ENCODE data around the gene KCMF1.

Gene KCMF1

DNA sequence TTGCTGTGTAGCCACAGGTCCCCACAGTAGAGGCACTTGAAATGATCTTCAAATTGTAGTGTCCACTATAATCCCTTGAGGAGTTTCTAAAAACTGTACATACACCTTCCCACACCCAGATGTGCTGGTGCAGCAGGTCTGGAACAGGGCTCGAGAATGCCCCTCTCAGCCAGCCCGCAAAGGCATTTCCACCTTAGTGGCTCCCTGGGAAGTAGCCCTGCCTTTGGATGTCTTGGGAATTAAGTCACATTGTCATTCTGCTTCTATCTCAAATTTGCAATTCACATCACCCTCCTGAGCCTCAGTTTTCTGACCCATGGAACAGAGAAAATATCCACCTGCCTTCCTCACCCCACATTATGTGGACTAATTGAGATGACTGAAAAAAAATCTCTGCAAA, 118.0 kb downstream of the KCMF1 start:
- DNase-seq = no peak

DNA sequence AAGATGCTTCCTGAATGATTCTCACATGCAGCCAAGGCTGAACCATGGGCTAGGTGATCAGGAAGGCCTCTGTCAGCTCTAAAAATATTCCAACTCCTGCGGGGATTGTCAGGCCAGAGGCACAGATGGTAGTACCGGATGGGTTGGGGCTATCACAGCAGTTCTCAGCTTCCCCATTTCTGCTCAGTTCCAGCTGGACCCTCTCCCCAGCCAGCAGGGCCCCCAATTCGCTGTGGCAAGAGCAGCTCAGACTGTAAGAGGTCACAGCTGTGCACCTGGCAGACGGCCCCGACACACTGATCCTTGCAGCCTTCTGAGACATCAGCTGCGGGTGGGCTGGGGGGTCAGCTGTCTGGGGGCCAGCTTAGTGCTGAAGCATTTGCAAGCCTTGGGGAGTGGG, 118.6 kb downstream of the KCMF1 start:
- no peak for DNase-seq

DNA sequence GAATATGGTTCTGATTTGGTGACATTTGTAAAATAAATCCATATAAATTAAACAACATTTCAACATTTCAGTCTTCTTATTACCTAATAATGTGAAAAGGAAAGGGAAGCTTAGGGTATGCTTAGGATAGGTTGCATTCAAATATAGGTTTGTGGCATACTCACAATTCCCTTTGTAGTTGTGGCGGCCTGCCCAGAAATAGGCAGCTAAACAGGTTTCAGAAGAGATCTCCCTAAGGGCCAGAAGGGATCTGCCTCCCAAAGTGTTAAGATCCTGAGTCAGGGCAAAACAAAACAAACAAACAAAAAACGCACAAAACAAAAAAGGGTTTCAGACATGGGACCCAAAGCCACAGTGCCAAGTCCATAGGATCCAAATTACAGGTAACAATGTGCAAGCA, 120.9 kb downstream of the KCMF1 start:
- DNase-seq = no peak

DNA sequence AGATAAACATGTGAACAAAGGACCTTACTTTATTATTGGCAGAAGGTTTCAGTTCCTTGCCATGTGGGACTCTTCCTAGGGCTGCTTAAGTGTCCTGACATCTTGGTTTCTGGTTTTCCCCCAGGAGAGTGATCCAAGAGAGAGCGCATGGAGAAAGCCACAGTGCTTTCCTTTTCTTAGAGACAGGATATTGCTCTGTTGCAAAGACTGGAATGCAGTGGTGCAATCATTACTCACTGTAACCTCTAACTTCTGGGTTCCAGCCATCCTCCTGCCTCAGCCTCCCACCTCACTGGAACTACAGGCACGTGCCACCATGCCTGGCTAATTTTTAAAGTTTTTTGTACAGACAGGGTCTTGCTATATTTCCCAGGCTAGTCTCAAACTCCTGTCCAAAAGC, 124.1 kb downstream of the KCMF1 start:
- no peak for DNase-seq

DNA sequence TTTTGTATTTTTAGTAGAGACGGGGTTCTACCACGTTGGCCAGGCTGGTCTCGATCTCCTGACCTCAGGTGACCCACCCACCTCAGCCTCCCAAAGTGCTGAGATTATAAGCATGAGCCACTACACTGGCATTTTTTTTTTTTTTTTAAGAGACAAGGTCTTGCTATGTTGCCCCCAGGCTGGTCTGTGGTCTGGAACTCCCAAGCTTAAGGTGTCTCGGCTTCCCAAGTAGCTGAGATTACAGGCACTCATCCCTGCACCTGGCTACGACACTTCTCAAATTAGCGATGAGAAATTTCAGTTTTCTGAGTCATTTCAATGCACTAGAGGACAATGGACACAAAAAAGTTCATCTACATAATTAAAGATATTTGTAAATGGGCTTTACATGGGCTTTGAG, 125.7 kb downstream of the KCMF1 start:
- DNase-seq = no peak

DNA sequence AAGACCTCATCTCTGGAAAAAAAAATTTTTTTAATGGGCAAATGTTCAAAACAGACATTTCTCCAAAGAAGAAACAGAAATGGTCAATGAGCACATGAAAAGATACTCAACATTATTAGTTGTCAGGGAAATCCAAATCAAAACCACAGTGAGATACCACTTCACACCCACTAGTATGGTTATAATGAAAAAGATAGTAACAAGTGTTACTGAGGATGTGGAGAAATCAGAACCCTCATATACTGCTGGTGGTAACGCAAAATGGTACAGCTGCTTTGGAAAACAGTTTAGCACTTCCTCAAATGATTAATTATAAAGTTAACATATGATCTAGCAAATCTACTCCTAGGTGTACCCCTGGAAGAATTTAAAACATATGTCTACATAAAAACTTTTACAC, 133.3 kb downstream of the KCMF1 start:
- DNase-seq = no peak

DNA sequence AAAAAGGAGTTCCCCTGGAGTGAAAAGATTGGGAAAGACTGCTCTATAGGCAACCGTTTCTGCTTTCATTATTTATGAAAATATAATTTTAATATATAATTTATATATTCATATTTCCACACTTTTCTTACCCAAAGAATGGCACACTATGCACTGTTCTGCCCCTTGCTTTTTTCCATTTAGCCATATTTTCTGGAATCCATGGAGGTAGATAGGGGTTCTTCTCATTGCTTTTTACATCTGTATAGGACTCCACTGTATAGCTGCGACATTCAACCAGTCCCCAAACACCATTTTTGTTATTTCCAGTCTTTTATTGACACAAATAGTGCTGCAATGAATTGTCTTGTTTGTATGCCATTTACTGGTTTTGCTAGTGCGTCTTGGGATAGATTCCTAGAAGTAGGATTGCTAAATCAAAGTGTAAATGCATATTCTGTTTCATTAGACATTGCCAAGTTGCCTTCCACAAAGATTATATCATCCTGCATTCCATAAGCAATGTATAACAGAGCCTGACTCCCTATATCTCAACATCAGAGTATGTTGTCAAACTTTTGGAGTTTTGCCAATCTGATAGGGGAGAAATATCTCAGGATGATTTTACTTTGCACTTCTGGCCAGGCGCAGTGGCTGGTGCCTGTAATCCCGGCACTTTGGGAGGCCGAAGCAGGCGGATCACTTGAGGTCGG, 135.7 kb downstream of the KCMF1 start:
- no peak for DNase-seq

Measured in CD4-positive, alpha-beta T cell treated with Interferon alpha-2 for 1 hour (primary cell).